T-helper 2 cell treated with Interferon-gamma antibody and Interleukin-4, amounts not matched to agents 5 μg/mL and 100 μg/mL, for 36 hours (primary cell): ENCODE measurements around the gene ARSI.

Experiments used
- DNase-seq: peaks from one replicate; pipeline ENCODE4 v3.0.0; 2021; ENCODE audit warnings: low spot score
- H3K27ac Mint-ChIP-seq: one replicate; pipeline ENCODE4 v1.8.0; 2021; ENCODE audit warnings: mild to moderate bottlenecking, mixed read lengths
- H3K27me3 Mint-ChIP-seq: one replicate; pipeline ENCODE4 v1.8.0; 2021; ENCODE audit warnings: low read depth, mixed read lengths
- H3K36me3 Mint-ChIP-seq: one replicate; pipeline ENCODE4 v1.8.0; 2021; ENCODE audit warnings: low read depth, mixed read lengths
- H3K4me1 Mint-ChIP-seq: one replicate; pipeline ENCODE4 v1.8.0; 2021; ENCODE audit warnings: low read depth, mixed read lengths
- H3K4me3 Mint-ChIP-seq: one replicate; pipeline ENCODE4 v1.8.0; 2022; ENCODE audit warnings: mild to moderate bottlenecking, moderate library complexity, mixed read lengths
- H3K9me3 Mint-ChIP-seq: one replicate; pipeline ENCODE4 v1.8.0; 2021; ENCODE audit warnings: mixed read lengths

The ARSI gene

GRCh38 chr5:150285114-150285513, 17.6 kb downstream of the ARSI start:
- Mint-ChIP-seq H3K9me3 (no peaks in the 10 kb centered on the region), H3K27ac (no peak overlapping the region), H3K36me3 (no peaks in the 10 kb centered on the region), H3K27me3 (peaks cover 10% of the 10 kb centered on the region), H3K4me1 (no peaks in the 10 kb centered on the region), H3K4me3 (no peak overlapping the region)
- DNase-seq: no peak

GRCh38 chr5:150284311-150284710, 18.4 kb downstream of the ARSI start:
- no peaks in the 10 kb centered on the region for H3K9me3 Mint-ChIP-seq
- peaks cover 8% of the 10 kb centered on the region for H3K27me3 Mint-ChIP-seq
- no peaks in the 10 kb centered on the region for H3K4me1 Mint-ChIP-seq
- no peak overlapping the region for H3K4me3 Mint-ChIP-seq
- no peaks in the 10 kb centered on the region for H3K36me3 Mint-ChIP-seq
- H3K27ac Mint-ChIP-seq: no peak overlapping the region
- no peak for DNase-seq

- no peaks in the 10 kb centered on the region for H3K4me1 Mint-ChIP-seq
- no peak overlapping the region for H3K4me3 Mint-ChIP-seq
- no peak for DNase-seq
- H3K27me3 Mint-ChIP-seq: peaks cover 8% of the 10 kb centered on the region
- no peak overlapping the region for H3K27ac Mint-ChIP-seq
- H3K9me3 Mint-ChIP-seq: no peaks in the 10 kb centered on the region
- H3K36me3 Mint-ChIP-seq: no peaks in the 10 kb centered on the region
These were observed 18.8 kb downstream of the ARSI start for GRCh38 chr5:150283904-150284303.

GRCh38 chr5:150281987-150282386, 20.7 kb downstream of the ARSI start:
- no peak overlapping the region for H3K27ac Mint-ChIP-seq
- no peak overlapping the region for H3K4me3 Mint-ChIP-seq
- peaks cover 8% of the 10 kb centered on the region for H3K27me3 Mint-ChIP-seq
- H3K4me1 Mint-ChIP-seq: no peaks in the 10 kb centered on the region
- H3K36me3 Mint-ChIP-seq: no peaks in the 10 kb centered on the region
- H3K9me3 Mint-ChIP-seq: no peaks in the 10 kb centered on the region
- no peak for DNase-seq

GRCh38 chr5:150279330-150280020, 23.2 kb downstream of the ARSI start:
- Mint-ChIP-seq H3K36me3 (no peaks in the 10 kb centered on the region), H3K4me3 (no peak overlapping the region), H3K27ac (no peak overlapping the region), H3K27me3 (peaks cover 9% of the 10 kb centered on the region), H3K4me1 (no peaks in the 10 kb centered on the region), H3K9me3 (no peaks in the 10 kb centered on the region)
- DNase-seq: no peak

GRCh38 chr5:150278916-150279315, 23.8 kb downstream of the ARSI start:
- DNase-seq: no peak
- Mint-ChIP-seq H3K36me3 (no peaks in the 10 kb centered on the region), H3K27ac (no peak overlapping the region)

GRCh38 chr5:150278046-150278730, 24.5 kb downstream of the ARSI start:
- Mint-ChIP-seq H3K36me3 (no peaks in the 10 kb centered on the region), H3K27me3 (peaks cover 9% of the 10 kb centered on the region), H3K4me3 (no peak overlapping the region), H3K27ac (no peak overlapping the region), H3K4me1 (no peaks in the 10 kb centered on the region), H3K9me3 (no peaks in the 10 kb centered on the region)
- no peak for DNase-seq

More at GRCh38 chr5:150278916-150279315, 23.8 kb downstream of the ARSI start:
- Mint-ChIP-seq H3K4me3 (no peak overlapping the region), H3K27me3 (peaks cover 9% of the 10 kb centered on the region), H3K4me1 (no peaks in the 10 kb centered on the region), H3K9me3 (no peaks in the 10 kb centered on the region)

- Mint-ChIP-seq H3K27me3 (peaks cover 6% of the 10 kb centered on the region), H3K4me1 (no peaks in the 10 kb centered on the region), H3K27ac (no peak overlapping the region)
These were observed 25.7 kb downstream of the ARSI start for GRCh38 chr5:150277043-150277442.

GRCh38 chr5:150274811-150275210, 27.9 kb downstream of the ARSI start:
- no peak for DNase-seq
- Mint-ChIP-seq H3K36me3 (no peaks in the 10 kb centered on the region), H3K4me1 (no peaks in the 10 kb centered on the region), H3K27ac (no peak overlapping the region), H3K4me3 (no peak overlapping the region), H3K27me3 (peaks cover 2% of the 10 kb centered on the region), H3K9me3 (no peaks in the 10 kb centered on the region)

More at GRCh38 chr5:150277043-150277442, 25.7 kb downstream of the ARSI start:
- DNase-seq: no peak
- no peaks in the 10 kb centered on the region for H3K9me3 Mint-ChIP-seq
- no peaks in the 10 kb centered on the region for H3K36me3 Mint-ChIP-seq
- H3K4me3 Mint-ChIP-seq: no peak overlapping the region

GRCh38 chr5:150272531-150272930, 30.2 kb downstream of the ARSI start:
- no peak overlapping the region for H3K27ac Mint-ChIP-seq
- H3K9me3 Mint-ChIP-seq: no peaks in the 10 kb centered on the region
- no peaks in the 10 kb centered on the region for H3K36me3 Mint-ChIP-seq

GRCh38 chr5:150271923-150272322, 30.8 kb downstream of the ARSI start:
- Mint-ChIP-seq H3K4me1 (no peaks in the 10 kb centered on the region), H3K27me3 (peaks cover 2% of the 10 kb centered on the region), H3K9me3 (no peaks in the 10 kb centered on the region), H3K4me3 (no peak overlapping the region), H3K27ac (no peak overlapping the region), H3K36me3 (no peaks in the 10 kb centered on the region)
- DNase-seq: no peak

More at GRCh38 chr5:150272531-150272930, 30.2 kb downstream of the ARSI start:
- no peak for DNase-seq
- Mint-ChIP-seq H3K4me1 (no peaks in the 10 kb centered on the region), H3K4me3 (no peak overlapping the region), H3K27me3 (peaks cover 2% of the 10 kb centered on the region)

- no peaks in the 10 kb centered on the region for H3K4me1 Mint-ChIP-seq
- H3K4me3 Mint-ChIP-seq: no peak overlapping the region
- no peaks in the 10 kb centered on the region for H3K27me3 Mint-ChIP-seq
- no peak overlapping the region for H3K27ac Mint-ChIP-seq
- no peak for DNase-seq
- H3K36me3 Mint-ChIP-seq: no peaks in the 10 kb centered on the region
- no peaks in the 10 kb centered on the region for H3K9me3 Mint-ChIP-seq
These were observed 31.4 kb downstream of the ARSI start for GRCh38 chr5:150271296-150271692.

- no peak for DNase-seq
- Mint-ChIP-seq H3K9me3 (no peaks in the 10 kb centered on the region), H3K4me3 (no peak overlapping the region), H3K4me1 (no peaks in the 10 kb centered on the region), H3K27ac (no peak overlapping the region), H3K27me3 (no peaks in the 10 kb centered on the region), H3K36me3 (no peaks in the 10 kb centered on the region)
These were observed 32.0 kb downstream of the ARSI start for GRCh38 chr5:150270541-150271295.

- H3K9me3 Mint-ChIP-seq: no peaks in the 10 kb centered on the region
- peaks cover 2% of the 10 kb centered on the region for H3K27me3 Mint-ChIP-seq
- no peak for DNase-seq
- H3K4me1 Mint-ChIP-seq: no peaks in the 10 kb centered on the region
- H3K27ac Mint-ChIP-seq: no peak overlapping the region
- no peak overlapping the region for H3K4me3 Mint-ChIP-seq
- H3K36me3 Mint-ChIP-seq: no peaks in the 10 kb centered on the region
These were observed 35.8 kb downstream of the ARSI start for GRCh38 chr5:150266871-150267291.
